Chondrocyte (in vitro differentiated cells): ENCODE measurements around the gene LHFPL2. TPM values are rescaled to one million over a fixed set of nuclear protein-coding genes. Genes with fewer than 3 reads are reported as not detected.

Experiments
- DNase-seq: peaks from one replicate; pipeline ENCODE4 v3.0.0; 2021; ENCODE audit warnings: mixed read lengths, low spot score
- H3K27ac Mint-ChIP-seq: one replicate; pipeline ENCODE4 v1.8.0; 2021; ENCODE audit warnings: mild to moderate bottlenecking, moderate library complexity, mixed read lengths; ENCODE audit not compliant: unreplicated experiment
- H3K27me3 Mint-ChIP-seq: 2 replicates; pipeline ENCODE4 v1.8.0; 2021; ENCODE audit warnings: low read depth, mixed read lengths
- H3K36me3 Mint-ChIP-seq: 2 replicates; pipeline ENCODE4 v1.8.0; 2021; ENCODE audit warnings: low read depth, mixed read lengths
- H3K4me1 Mint-ChIP-seq: 2 replicates; pipeline ENCODE4 v1.8.0; 2021; ENCODE audit warnings: low read depth, mild to moderate bottlenecking, mixed read lengths
- H3K4me3 Mint-ChIP-seq: one replicate; pipeline ENCODE4 v1.8.0; 2021; ENCODE audit warnings: mild to moderate bottlenecking, moderate library complexity, mixed read lengths; ENCODE audit not compliant: unreplicated experiment
- H3K9me3 Mint-ChIP-seq: 2 replicates; pipeline ENCODE4 v1.8.0; 2021; ENCODE audit warnings: low read depth, mixed read lengths
- total RNA-seq: library from RNA; stranded (reverse); gene quantifications from 3 replicates; pipeline ENCODE4 v1.2.1, GENCODE V29; 2021
- TF ChIP-seq, protein P1 (sequence below): fragments of 200-600 bp; sonication (generic); IDR thresholded peaks from 2 replicates; pipeline ENCODE4 v1.5.0; 2021; ENCODE audit warnings: antibody characterized with exemption, mild to moderate bottlenecking, moderate library complexity

Gene LHFPL2
- total RNA-seq, 1 donor from 2014 or later = 49.4 TPM

GRCh38 chr5:78618303-78618702 lies 30.3 kb downstream of the LHFPL2 start:
- Mint-ChIP-seq H3K27ac (no peak overlapping the region), H3K9me3 (peaks cover 6% of the 10 kb centered on the region), H3K4me3 (no peak overlapping the region), H3K27me3 (no peaks in the 10 kb centered on the region), H3K4me1 (peaks cover 26% of the 10 kb centered on the region), H3K36me3 (peaks cover 33% of the 10 kb centered on the region)
- TF ChIP-seq, protein P1, sequence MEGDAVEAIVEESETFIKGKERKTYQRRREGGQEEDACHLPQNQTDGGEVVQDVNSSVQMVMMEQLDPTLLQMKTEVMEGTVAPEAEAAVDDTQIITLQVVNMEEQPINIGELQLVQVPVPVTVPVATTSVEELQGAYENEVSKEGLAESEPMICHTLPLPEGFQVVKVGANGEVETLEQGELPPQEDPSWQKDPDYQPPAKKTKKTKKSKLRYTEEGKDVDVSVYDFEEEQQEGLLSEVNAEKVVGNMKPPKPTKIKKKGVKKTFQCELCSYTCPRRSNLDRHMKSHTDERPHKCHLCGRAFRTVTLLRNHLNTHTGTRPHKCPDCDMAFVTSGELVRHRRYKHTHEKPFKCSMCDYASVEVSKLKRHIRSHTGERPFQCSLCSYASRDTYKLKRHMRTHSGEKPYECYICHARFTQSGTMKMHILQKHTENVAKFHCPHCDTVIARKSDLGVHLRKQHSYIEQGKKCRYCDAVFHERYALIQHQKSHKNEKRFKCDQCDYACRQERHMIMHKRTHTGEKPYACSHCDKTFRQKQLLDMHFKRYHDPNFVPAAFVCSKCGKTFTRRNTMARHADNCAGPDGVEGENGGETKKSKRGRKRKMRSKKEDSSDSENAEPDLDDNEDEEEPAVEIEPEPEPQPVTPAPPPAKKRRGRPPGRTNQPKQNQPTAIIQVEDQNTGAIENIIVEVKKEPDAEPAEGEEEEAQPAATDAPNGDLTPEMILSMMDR = no peak
- DNase-seq = no peak

GRCh38 chr5:78615697-78616096 lies 32.9 kb downstream of the LHFPL2 start:
- Mint-ChIP-seq H3K4me1 (peaks cover 22% of the 10 kb centered on the region), H3K4me3 (no peak overlapping the region), H3K36me3 (peaks cover 27% of the 10 kb centered on the region), H3K27me3 (no peaks in the 10 kb centered on the region), H3K27ac (no peak overlapping the region), H3K9me3 (peaks cover 6% of the 10 kb centered on the region)
- TF ChIP-seq, protein P1 = no peak
- DNase-seq = no peak

- Mint-ChIP-seq H3K27me3 (no peaks in the 10 kb centered on the region), H3K4me3 (no peak overlapping the region), H3K9me3 (no peaks in the 10 kb centered on the region), H3K4me1 (peaks cover 28% of the 10 kb centered on the region), H3K27ac (no peak overlapping the region), H3K36me3 (peaks cover 21% of the 10 kb centered on the region)
- DNase-seq = no peak
- TF ChIP-seq, protein P1 = no peak
Measured at GRCh38 chr5:78614816-78615215, 33.8 kb downstream of the LHFPL2 start.

DNA sequence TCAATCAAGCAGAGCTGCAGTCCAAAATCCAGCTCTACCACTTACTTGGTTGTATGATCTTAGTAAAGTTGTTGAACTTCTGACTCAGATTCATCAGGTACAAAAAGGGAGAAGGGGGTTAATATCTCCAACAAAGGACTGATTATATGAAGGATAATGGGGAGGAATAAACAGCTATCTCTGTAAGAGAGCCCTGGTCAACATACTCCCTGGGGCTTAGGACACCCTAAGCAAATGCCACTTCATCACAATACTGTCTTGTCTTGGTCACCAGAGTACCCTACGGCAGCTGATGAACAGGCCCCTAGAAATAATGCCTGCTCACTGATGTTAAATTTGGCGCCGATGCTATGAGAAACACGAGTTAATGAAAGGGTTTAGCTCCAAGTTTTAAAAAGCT lies 34.8 kb downstream of the LHFPL2 start:
- no peak for DNase-seq
- peaks cover 28% of the 10 kb centered on the region for H3K4me1 Mint-ChIP-seq
- no peaks in the 10 kb centered on the region for H3K27me3 Mint-ChIP-seq
- H3K9me3 Mint-ChIP-seq = no peaks in the 10 kb centered on the region
- no peak overlapping the region for H3K4me3 Mint-ChIP-seq
- peaks cover 21% of the 10 kb centered on the region for H3K36me3 Mint-ChIP-seq
- TF ChIP-seq, protein P1 = no peak
- no peak overlapping the region for H3K27ac Mint-ChIP-seq

GRCh38 chr5:78613151-78613533 lies 35.4 kb downstream of the LHFPL2 start:
- peaks cover 28% of the 10 kb centered on the region for H3K4me1 Mint-ChIP-seq
- no peak for DNase-seq
- no peak overlapping the region for H3K4me3 Mint-ChIP-seq
- peaks cover 16% of the 10 kb centered on the region for H3K36me3 Mint-ChIP-seq
- no peaks in the 10 kb centered on the region for H3K27me3 Mint-ChIP-seq
- TF ChIP-seq, protein P1 = no peak
- H3K27ac Mint-ChIP-seq = no peak overlapping the region
- H3K9me3 Mint-ChIP-seq = no peaks in the 10 kb centered on the region
